ENCODE measurements around the gene CARD10. TPM values are rescaled to one million over a fixed set of nuclear protein-coding genes. Genes with fewer than 3 reads are reported as not detected.
A peak's percentile ranks its signal among the peaks of the same experiment; 100 is the strongest.

The CARD10 gene
- total and polyA plus RNA-seq, 2 of the 13 experiments (the other 11 are each of a cell fraction or from before 2014, with no cell fraction given) = 35.2 to 55.8 TPM

GRCh38 chr22:37443086-37443485 lies 76.1 kb downstream of the CARD10 start:
- no peak for ATAC-seq
- H3K79me2 ChIP-seq (ENCODE audit: insufficient read depth, low read length) = no peaks in the 10 kb centered on the region
- H3K9ac ChIP-seq (ENCODE audit: insufficient read depth, low read depth, low read length) = no peak overlapping the region
- no TSS peak for BruUV-seq (replicated peaks)
- no peak overlapping the region for H3K27ac ChIP-seq (ENCODE audit: extremely low read length, insufficient read depth, low read length)
- POLR2A ChIA-PET = no interaction called here
- no peak overlapping the region for H2AFZ ChIP-seq (ENCODE audit: low read length)
- no peaks in the 10 kb centered on the region for H4K20me1 ChIP-seq (ENCODE audit: insufficient read depth, low read length)
- no peaks in the 10 kb centered on the region for H3K9me3 ChIP-seq (ENCODE audit: low read length)
- no peak overlapping the region for H3K4me3 ChIP-seq (replicated peaks in 1 of 3; ENCODE audit: insufficient read depth in 1 of 3, low read depth in 2 of 3, low read length in 3 of 3)
- H3K36me3 ChIP-seq (replicated peaks in 1 of 2; ENCODE audit: control insufficient read depth in 1 of 2, insufficient read depth in 2 of 2, low read length in 2 of 2) = no peaks in the 10 kb centered on the region
- DNase-seq (ENCODE audit: low spot score) = no peak
- WGBS (ENCODE audit: low lambda C conversion rate) = 68% methylated on average over 7 of the region's 7 CpGs
- TF ChIP-seq ZNF781 (CRISPR knock-in tag; IDR thresholded peaks at IDR 0.05; ENCODE audit: borderline replicate concordance, not compliant biosample characterization) (no peak), RERE (CRISPR knock-in tag; IDR thresholded peaks at IDR 0.05; ENCODE audit: low read depth) (no peak)
- in situ Hi-C loops (cut with HindIII; ENCODE audit: extremely low pct_ligation_motif_present, low pct_unique_long_range_greater_than_20kb) (no loop called here), intact Hi-C loops (cut with micrococcal nuclease; ENCODE audit: unreplicated experiment) (no loop called here)
- peaks cover 0 to 2% of the 10 kb centered on the region in 2 experiments; a peak in 2 of 5 replicates for H3K27me3 ChIP-seq (ENCODE audit: control insufficient read depth in 1 of 2, insufficient read depth in 2 of 2, low read length in 2 of 2)
- H3K4me2 ChIP-seq (ENCODE audit: low read depth, low read length) = no peak overlapping the region
- CTCF ChIA-PET (ENCODE audit: low intra/inter-chr PET ratio, low total read pairs) = no interaction called here
- FAIRE-seq = no peak
- H3K4me1 ChIP-seq (ENCODE audit: insufficient read depth, low read length) = peaks cover 11% of the 10 kb centered on the region

- Histone ChIP-seq H4K20me1 (ENCODE audit: insufficient read depth, low read length) (no peaks in the 10 kb centered on the region), H3K9me3 (ENCODE audit: low read length) (no peaks in the 10 kb centered on the region), H3K79me2 (ENCODE audit: insufficient read depth, low read length) (no peaks in the 10 kb centered on the region), H3K4me3 (replicated peaks in 1 of 3; ENCODE audit: insufficient read depth in 1 of 3, low read depth in 2 of 3, low read length in 3 of 3) (no peak overlapping the region), H3K27me3 (ENCODE audit: control insufficient read depth in 1 of 2, insufficient read depth in 2 of 2, low read length in 2 of 2) (peaks cover 0 to 2% of the 10 kb centered on the region in 2 experiments; a peak in 2 of 5 replicates), H3K27ac (ENCODE audit: extremely low read length, insufficient read depth, low read length) (no peak overlapping the region), H3K4me1 (ENCODE audit: insufficient read depth, low read length) (peaks cover 11% of the 10 kb centered on the region), H3K4me2 (ENCODE audit: low read depth, low read length) (no peak overlapping the region), H3K36me3 (replicated peaks in 1 of 2; ENCODE audit: control insufficient read depth in 1 of 2, insufficient read depth in 2 of 2, low read length in 2 of 2) (no peaks in the 10 kb centered on the region), H2AFZ (ENCODE audit: low read length) (no peak overlapping the region), H3K9ac (ENCODE audit: insufficient read depth, low read depth, low read length) (no peak overlapping the region)
- in situ Hi-C loops (cut with HindIII; ENCODE audit: extremely low pct_ligation_motif_present, low pct_unique_long_range_greater_than_20kb) = no loop called here
- ChIA-PET POLR2A (no interaction called here), CTCF (ENCODE audit: low intra/inter-chr PET ratio, low total read pairs) (no interaction called here)
- intact Hi-C loops (cut with micrococcal nuclease; ENCODE audit: unreplicated experiment) = no loop called here
- DNase-seq (ENCODE audit: low spot score) (peak; percentile 18), FAIRE-seq (no peak), ATAC-seq (no peak)
- no TSS peak for BruUV-seq (replicated peaks)
- WGBS (ENCODE audit: low lambda C conversion rate) = 71% methylated on average over 2 of the region's 2 CpGs
- TF ChIP-seq PAXIP1 (CRISPR knock-in tag; conservative IDR thresholded peaks at IDR 0.05) (no peak), EZH2 (conservative IDR thresholded peaks at IDR 0.05; ENCODE audit: low read depth, low read length) (no peak), ZMYM3 (CRISPR knock-in tag; IDR thresholded peaks at IDR 0.05) (no peak), ZSCAN25 (CRISPR knock-in tag; IDR thresholded peaks at IDR 0.05) (no peak), ZBTB8A (CRISPR knock-in tag; IDR thresholded peaks at IDR 0.05; ENCODE audit: borderline replicate concordance, low read depth) (no peak)
These were observed 76.7 kb downstream of the CARD10 start for GRCh38 chr22:37442537-37442936.

Measured in HepG2 (cell line).